ENCODE measurements around the gene NRL.

The NRL gene

DNA sequence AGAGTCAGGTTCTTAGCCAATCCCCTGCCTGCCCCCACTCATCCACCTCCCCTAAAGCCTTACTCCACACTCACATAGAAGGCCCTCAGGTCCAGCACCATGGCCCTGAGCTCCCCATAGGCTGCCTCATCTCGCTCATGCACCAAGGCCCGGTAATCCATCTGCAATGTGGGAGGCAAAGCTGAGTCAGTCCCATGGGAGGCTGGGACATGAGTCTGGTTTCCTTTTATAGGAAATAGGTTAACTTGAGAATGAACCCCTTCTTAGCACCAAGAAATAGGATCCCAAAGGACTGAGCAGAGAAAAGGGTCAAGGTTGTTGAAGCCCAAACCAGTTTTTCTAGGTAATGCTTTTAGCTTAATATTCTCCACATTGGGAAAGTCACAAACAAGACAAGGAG lies 28.8 kb upstream of the NRL start:
- no peak for DNase-seq

DNA sequence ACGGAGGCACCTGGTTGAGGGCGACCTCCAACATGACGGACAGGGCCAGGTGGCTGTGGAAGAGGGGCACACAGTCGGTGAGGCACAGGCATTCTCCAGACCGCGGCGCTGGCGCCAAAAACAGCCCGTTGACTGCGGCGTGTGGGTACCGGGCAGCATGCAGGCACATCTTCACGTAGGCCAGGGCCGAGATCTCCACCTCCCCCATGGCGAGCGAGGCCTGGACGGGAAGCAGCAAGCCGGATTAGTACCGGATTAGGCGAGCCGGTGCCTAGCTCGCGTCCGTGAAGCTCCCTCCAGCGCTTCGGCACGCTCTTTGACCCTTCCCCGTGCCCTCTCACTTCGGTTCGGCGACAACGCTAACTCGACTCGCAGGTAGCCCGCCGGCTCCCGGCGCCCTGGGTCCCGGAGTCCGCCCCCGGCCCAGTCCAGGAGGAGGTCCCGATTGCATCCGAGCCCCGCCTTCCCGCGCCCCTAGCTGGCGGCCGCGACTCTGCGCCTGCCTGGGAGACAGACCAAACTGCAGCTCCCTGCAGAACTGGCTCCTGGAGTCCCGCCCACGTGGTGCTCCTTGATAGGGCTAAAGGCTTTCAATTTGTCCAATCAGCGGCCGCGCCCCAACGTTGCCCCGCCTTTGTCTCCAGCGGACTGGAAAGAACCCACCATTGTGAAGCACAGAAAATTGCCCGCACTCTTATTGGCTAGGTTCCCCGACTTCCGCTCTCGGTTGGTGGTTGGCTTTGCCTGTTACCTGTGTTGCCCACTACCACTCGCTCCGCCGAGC lies 26.5 kb upstream of the NRL start, which contains the start of gene EMC9:
EMC9 (minus strand) TSS at position 495 of the 784 bp plus-strand sequence; CDS start at position 208, 287 bp downstream.
- peak; percentile 99 for DNase-seq

DNA sequence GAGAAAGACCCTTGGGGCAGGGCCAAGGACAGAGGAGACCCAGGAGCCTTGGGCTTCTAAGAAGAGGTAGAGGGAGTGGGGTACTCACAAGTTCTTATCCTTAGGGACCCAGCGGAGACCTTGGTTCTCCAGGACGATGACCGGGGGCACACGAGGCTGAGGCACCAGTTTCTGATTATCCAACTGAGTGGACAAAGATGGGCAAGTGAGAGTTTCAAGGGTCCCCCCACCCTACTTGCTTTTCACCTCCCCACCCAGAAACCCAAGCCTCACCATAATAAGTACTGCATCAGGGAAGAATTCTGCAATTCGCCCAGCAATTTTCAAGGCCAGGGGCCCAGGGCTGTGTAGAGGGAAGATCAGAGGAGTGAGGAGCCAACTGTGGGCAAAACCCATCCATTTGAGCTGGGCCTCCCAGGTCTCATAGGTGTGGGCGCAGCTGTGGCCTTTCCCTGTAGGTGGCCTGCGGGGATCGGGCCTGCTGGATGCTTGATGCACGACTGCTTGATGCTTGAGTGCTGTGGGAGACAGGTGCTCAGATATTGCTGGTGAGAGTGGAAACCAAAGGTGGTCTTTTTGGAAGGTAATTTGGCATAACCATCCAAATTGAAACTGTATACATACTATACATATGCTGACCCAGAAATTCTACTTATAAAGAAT lies 24.7 kb upstream of the NRL start:
- no peak for DNase-seq

DNA sequence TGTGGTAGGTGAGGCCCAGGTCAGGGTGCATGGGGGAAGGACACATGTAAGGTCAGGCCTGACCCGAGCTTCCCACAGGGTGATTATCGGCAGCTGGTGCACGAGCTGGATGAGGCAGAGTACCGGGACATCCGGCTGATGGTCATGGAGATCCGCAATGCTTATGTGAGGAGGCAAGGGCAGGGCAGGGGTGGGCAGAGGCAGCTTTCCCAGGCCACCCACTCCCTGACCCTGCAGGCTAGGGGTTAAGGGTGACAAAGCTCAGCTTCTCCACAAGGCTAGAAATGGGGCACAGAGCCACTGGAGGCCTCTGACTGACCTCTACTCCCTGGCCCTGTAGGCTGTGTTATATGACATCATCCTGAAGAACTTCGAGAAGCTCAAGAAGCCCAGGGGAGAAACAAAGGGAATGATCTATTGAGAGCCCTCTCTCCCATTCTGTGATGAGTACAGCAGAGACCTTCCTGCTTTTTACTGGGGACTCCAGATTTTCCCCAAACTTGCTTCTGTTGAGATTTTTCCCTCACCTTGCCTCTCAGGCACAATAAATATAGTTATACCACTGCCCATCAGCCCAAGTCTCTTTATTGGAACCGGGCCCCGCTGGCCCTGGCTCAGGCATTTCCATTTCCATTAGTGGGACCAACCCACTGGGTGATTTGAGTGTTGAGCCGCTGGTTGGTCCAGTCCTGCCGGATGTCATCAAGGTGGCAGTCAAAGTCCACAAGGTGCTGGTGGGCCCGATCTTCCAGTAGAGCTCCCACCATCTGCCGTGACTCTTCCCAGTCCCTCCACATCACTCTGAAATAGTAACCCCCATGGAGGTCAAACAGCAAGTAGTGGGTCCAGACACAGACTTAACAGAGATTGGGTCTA lies 23.9 kb upstream of the NRL start:
- DNase-seq, result no peak

DNA sequence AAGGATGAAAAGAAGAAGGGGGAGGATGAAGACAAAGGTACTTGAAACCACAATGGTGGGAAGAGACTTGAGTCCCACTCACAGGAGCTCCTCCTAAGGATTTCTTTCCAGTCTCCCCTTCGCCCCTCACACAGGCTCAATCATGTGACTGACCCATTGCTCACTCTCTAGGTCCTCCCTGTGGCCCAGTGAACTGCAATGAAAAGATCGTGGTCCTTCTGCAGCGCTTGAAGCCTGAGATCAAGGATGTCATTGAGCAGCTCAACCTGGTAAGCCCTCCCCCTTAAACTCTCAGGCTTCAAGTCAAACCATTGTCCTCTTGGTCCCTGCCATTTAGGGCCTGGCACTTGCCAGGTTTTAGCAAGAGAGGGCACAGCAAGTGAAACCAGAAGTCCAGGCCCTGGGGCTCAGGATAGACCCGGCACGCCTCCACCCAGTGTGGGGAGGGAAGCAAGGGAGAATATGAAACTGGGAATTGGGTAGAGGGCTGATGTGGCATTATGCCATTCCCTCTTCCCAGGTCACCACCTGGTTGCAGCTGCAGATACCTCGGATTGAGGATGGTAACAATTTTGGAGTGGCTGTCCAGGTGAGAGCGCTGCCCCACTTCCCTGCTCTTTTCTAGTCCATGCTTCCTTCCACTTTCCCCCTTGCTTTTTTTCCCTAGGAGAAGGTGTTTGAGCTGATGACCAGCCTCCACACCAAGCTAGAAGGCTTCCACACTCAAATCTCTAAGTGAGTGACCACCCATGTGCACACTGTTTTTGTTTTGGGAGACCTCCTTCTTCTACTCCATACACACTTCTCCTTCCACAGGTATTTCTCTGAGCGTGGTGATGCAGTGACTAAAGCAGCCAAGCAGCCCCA lies 23.0 kb upstream of the NRL start:
- DNase-seq, result no peak

DNA sequence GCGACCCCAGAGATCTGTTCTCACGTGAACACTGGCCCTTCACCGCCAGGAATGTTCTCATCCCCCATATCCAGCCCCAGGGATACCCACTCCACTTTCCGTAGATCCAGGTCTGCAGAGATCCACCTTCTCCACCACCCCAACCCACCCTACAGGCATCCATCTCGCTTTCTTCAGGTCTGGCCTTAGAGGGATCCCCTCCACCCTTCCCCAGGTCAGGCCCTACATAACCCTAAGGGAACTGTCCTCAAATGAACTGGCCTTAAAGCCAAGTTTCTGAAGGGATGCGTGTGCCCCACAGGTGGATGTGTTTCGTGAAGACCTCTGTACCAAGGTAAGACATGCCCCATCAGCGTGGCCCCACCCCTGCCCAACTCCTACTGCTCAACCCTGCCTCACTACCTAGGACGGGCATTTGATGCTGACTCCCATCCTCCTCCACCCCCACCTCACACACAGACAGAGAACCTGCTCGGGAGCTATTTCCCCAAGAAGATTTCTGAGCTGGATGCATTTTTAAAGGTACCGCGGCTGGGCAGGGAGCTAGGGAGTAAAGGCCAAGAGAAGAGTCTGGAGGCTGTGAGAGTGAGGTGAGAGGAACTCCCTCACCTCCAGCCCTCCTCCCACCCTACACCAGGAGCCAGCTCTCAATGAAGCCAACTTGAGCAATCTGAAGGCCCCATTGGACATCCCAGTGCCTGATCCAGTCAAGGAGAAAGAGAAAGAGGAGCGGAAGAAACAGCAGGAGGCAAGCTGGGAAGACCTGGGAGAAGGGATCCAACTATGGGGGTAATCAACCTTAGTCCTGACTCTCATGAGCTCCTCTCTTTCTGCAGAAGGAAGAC lies 22.2 kb upstream of the NRL start:
- no peak for DNase-seq

DNA sequence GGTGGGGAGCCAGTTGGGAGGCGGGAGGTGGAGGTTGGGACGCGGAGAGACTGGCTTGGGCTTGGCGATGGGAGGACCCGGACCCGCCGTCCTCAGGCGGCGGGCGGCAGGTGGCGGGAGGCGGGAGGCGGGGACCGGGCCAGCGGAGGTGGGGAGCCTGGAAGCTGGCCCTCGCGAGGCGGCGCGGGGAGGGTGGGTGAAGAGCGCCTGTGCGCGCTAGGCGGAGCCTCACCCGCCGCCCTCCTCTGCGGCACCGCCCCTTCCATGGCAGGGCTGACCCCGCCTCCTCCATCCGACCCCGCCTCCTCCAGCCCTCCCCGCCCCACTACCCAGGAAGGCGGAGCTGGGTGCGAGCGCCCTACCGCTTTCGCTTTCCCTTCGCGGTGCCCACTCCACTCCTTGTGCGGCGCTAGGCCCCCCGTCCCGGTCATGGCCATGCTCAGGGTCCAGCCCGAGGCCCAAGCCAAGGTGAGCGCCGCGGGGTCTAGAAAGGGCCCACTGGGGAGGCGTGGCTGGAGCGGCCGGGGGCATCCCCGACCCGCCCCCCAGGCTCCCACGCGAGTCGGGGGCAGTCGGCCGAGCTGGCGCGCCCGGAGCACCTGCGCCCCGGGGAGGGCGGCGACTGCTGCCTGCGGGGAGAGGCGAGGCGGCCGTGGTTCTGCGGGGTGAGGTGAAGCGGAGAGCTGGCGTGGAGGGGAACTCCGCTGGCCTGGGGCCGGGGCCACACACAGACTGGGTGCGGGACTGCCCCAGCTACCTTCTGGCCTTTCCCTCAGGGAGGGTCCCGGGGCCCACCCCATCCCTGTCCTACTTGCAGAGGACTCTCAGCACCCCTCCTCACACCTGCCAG lies 21.3 kb upstream of the NRL start, which contains the start of gene PSME1:
PSME1 (plus strand) TSS at position 361 of the 850 bp plus-strand sequence; CDS start at position 430, 69 bp downstream.
- DNase-seq, result peak; percentile 94

DNA sequence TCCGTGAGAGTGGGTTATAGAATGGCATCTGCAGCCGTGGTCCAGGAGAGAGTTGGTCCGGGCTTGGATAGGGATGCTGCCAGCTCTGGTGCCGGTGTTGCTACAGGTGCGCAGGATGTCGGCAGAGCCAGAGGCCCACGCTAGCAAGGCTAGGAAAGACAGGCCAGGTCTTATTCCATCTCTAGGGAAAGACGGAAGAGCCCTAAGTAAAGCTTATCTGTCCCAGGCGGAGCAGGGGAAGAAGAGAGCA lies 20.8 kb upstream of the NRL start:
- DNase-seq, result no peak

DNA sequence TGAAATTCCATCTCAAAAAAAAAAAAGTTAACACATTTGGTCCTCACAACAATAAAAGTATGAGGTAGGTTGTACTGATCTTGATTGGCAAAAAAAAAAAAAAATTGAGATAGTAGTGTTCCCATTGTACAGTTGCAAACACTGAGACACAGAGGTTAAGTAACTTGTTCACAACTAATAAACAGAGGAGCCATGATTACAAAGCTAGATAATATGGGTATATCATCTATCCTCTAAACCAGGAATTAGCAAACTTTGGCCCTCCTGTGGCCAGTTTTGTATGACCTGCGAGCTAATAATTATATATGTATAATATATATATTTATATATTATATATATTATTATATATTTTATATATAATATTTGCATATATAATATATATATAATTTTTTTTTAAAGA lies 19.0 kb upstream of the NRL start:
- DNase-seq, result no peak

DNA sequence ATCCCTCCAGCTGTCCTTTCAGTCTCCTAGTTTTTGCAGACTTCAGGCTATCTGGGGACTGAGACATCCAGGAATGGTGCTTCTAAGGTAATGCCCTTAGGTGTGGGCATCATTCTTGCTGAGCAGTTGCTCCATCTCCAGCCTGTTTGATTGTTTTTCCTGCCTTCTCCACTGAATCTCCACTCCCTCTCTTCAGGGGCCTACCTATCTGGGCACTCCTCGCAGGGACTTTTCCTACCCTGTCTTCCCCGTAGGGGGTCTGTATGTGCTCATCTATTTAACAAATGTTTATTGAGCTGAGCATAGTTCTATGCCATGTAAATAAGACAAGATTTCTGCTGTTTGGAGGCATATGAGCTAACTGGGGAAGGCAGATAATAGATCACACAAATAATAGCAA lies 18.2 kb upstream of the NRL start:
- no peak for DNase-seq

DNA sequence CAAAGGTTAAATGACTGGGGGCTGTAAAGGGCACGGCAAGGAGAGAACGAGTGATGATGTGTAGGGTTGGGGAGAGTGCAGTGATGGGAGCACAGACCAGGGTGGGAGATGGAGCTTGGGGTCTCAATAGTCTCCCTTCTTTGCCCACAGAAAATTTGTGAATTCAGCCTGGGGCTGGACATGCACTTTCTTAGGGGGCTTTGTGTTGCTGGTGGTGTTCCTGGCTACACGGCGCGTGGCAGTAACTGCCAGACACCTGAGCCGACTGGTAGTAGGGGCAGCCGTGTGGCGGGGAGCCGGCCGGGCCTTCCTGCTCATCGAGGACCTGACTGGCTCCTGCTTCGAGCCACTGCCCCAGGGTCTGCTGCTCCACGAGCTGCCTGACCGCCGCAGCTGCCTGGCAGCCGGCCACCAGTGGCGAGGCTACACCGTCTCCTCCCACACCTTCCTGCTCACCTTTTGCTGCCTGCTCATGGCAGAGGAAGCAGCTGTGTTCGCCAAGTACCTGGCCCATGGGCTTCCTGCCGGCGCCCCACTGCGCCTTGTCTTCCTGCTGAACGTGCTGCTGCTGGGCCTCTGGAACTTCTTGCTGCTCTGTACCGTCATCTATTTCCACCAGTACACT lies 17.4 kb upstream of the NRL start:
- DNase-seq, result peak; percentile 21

DNA sequence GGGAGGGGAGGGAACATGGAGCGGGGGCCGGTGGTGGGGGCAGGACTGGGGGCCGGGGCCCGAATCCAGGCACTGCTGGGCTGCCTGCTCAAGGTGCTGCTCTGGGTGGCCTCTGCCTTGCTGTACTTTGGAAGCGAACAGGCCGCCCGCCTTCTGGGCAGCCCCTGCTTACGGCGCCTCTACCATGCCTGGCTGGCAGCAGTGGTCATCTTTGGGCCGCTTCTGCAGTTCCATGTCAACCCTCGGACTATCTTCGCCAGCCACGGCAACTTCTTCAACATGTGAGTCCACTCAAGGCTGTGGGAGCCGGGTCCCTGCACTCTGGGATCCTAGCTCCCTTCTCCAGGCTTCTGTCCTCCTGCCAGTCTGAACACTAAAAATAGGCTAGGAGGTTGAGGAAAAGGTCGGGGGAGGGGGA lies 16.8 kb upstream of the NRL start:
- DNase-seq, result no peak

DNA sequence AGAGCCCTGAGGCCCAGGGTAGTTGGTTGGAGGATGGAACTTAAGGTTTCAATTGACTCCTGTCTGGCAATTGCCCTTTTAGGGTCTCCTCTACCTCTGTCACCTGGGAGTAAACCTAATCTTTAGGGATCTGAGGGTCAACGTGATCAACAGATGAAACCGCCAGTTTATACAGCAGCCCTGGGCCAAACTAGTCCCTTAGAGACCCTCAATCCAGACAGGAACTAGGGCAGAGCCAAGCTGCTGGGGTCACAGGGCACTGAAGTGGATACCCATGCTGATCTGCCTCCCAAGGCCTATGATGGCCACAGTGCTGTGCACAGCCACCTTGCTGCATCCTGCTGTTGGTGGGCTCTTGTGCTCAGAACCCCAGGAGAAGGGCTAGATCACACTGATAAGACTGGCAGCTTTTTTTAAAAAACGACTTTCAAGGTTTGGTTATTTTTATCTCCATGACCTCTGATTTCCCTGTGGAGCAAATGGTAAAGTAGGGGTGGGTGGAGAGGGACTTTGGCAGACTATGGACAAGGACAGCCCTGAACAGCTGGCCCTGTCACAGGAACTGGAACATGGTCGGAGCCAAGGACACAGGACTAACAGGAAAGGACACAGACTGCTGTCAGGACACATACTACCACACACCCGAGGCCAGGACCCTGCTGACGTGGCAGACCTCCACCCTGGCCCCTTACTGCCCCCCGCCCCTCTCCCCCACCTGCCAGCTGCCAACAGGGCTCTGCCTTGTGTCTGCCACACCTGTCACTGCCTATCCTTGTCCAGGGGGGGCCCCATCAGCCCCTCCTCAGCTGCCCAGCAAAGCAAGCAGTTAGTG lies 16.2 kb upstream of the NRL start:
- no peak for DNase-seq

DNA sequence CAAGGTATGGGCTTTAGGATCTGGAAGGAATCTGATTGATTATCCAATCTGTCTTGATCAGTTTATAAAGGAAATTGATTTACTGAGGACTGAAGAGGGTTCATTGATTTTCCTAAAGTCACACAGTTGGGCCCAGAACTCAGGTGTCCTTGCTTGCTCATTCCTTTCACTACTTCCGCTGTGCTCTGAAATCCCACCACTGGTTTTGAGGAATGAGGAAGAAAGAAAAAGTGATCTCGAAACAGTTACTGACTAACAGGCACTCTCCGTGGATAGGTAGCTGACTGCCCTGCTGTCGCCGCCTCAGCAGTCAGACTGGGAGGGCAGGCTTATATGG lies 15.6 kb upstream of the NRL start, which contains the start of gene FITM1:
FITM1 (plus strand) TSS at position 280 of the 337 bp plus-strand sequence. CDS start 905 bp downstream, outside the sequence.
- DNase-seq, result no peak

DNA sequence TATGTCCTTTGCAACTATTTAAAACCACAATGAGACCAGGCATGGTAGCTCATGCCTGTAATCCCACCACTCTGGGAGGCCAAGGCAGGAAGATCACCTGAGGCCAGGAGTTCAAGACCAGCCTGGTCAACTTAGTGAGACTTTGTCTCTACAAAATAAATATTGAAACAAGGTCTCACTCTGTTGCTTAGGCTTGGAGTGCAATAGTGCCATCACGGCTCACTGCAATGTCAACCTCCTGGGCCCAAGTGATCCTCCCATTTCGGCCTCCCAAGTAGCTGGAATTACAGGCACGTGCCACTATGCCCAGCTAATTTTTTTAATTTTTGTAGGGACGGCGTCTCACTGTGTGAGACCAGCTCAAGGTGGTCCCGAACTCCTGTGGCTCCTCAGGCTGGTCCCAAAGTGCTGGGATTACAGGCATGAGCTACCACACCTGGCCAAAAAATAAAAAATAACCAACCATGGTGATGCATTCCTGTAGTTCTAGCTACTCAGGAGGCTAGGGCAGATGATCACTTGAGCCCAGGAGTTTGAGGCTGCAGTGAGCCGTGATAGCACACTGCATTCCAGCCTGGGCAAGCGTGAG lies 14.8 kb upstream of the NRL start:
- no peak for DNase-seq

DNA sequence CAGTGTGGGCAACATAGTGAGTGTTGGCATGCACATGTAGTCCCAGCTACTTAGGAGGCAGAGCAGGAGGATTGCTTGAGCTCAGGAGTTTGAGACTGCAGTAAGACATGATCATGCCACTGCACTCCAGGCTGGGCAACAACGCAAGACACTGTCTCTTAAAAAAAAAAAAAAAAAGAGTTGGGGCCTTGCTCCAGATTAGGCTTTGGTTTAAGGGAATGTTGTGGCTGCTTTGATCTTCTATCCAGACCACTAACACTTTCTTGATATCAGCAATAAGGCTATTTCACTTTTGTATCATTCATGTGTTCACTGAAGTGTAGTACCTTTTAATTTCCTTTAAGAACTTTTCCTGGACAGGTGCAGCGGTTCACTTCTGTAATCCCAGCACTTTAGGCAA lies 12.9 kb upstream of the NRL start:
- DNase-seq, result no peak

DNA sequence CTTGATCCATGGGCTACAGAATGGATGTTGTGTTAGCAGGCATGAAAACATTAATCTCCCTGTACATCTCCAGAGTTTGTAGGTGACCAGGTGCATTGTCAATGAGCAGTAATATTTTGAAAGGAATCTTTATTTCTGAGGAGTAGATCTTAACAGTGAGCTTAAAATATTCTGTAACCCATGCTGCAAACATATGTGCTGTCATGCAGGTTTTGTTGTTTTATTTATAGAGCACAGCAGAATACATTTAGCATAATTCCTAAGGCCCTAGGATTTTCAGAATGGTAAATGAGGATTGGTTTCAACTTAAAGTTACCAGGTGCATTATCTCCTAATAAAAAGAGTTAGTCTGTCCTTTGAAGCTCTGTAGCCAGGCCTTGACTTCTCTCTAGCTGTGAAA lies 12.2 kb upstream of the NRL start:
- no peak for DNase-seq
